OCI-LY1 (cell line): ENCODE data around the gene TNS3.

ENCODE experiments used
- H2AFZ ChIP-seq: fragments of 200-600 bp; sonication (generic), shearing (Covaris generic); 2 replicates; pipeline ENCODE4 v1.6.0; 2014; ENCODE audit warnings: antibody characterized with exemption, mild to moderate bottlenecking, low read length
- H3F3A ChIP-seq: fragments of 200-600 bp; sonication (generic), shearing (Covaris generic); 2 replicates; pipeline ENCODE4 v1.6.0; 2014; ENCODE audit warnings: mild to moderate bottlenecking, antibody characterized with exemption, low read length, moderate library complexity; ENCODE audit not compliant: insufficient read depth
- H3K27ac ChIP-seq: fragments of 200-600 bp; sonication (generic); 2 replicates; pipeline ENCODE4 v1.5.1; 2014; ENCODE audit warnings: low read length, mixed run types, mild to moderate bottlenecking, low read depth; ENCODE audit not compliant: poor library complexity, severe bottlenecking
- H3K27me3 ChIP-seq: fragments of 200-600 bp; sonication (generic); 2 replicates; pipeline ENCODE4 v1.6.0; 2014; ENCODE audit warnings: antibody characterized with exemption, mild to moderate bottlenecking, low read length, moderate library complexity; ENCODE audit not compliant: insufficient read depth
- H3K36me3 ChIP-seq: fragments of 200-600 bp; sonication (generic); 2 replicates; pipeline ENCODE4 v1.6.1; 2014; ENCODE audit warnings: mild to moderate bottlenecking, antibody characterized with exemption, low read length, moderate library complexity, mixed read lengths; ENCODE audit not compliant: insufficient read depth
- H3K4me1 ChIP-seq: fragments of 200-600 bp; sonication (generic); 2 replicates; pipeline ENCODE4 v1.5.1; 2014; ENCODE audit warnings: mild to moderate bottlenecking, low read length, moderate library complexity; ENCODE audit not compliant: insufficient read depth, severe bottlenecking
- H3K4me2 ChIP-seq: fragments of 200-600 bp; sonication (generic), shearing (Covaris generic); 2 replicates; pipeline ENCODE4 v1.6.1; 2014; ENCODE audit warnings: low read length
- H3K4me3 ChIP-seq: fragments of 200-600 bp; sonication (generic); 2 replicates; pipeline ENCODE4 v1.5.1; 2014; ENCODE audit warnings: low read length, low read depth, mild to moderate bottlenecking, mixed read lengths; ENCODE audit not compliant: poor library complexity, severe bottlenecking
- H3K79me2 ChIP-seq: fragments of 200-600 bp; shearing (Covaris generic); 2 replicates; pipeline ENCODE4 v1.6.1; 2016; ENCODE audit warnings: mixed run types, low read length, mixed read lengths; ENCODE audit not compliant: insufficient read depth
- H3K9ac ChIP-seq: fragments of 200-600 bp; sonication (generic), shearing (Covaris generic); 2 replicates; pipeline ENCODE4 v1.6.1; 2014; ENCODE audit warnings: mild to moderate bottlenecking, low read length, mixed read lengths
- H3K9me2 ChIP-seq: fragments of 200-600 bp; sonication (generic), shearing (Covaris generic); 2 replicates; pipeline ENCODE4 v1.6.1; 2014; ENCODE audit warnings: low read depth, mild to moderate bottlenecking, low read length, mixed read lengths
- H3K9me3 ChIP-seq: fragments of 200-600 bp; shearing (Covaris generic); 2 replicates; pipeline ENCODE4 v1.6.1; 2014; ENCODE audit warnings: low read length, mixed read lengths
- H4K20me1 ChIP-seq: fragments of 200-600 bp; sonication (generic), shearing (Covaris generic); 2 replicates; pipeline ENCODE4 v1.6.0; 2016; ENCODE audit warnings: mild to moderate bottlenecking, low read length; ENCODE audit not compliant: insufficient read depth
- EZH2 ChIP-seq: fragments of 200-600 bp; sonication (generic), shearing (Covaris generic); IDR thresholded peaks from 2 replicates; pipeline ENCODE4 v1.8.0; 2017; ENCODE audit warnings: borderline replicate concordance, mixed run types, mild to moderate bottlenecking, antibody characterized with exemption, low read length, moderate library complexity, mixed read lengths
- TF ChIP-seq, protein P1 (sequence below): fragments of 200-600 bp; sonication (generic), shearing (Covaris generic); IDR thresholded peaks from 2 replicates; pipeline ENCODE4 v1.5.1; 2017; ENCODE audit warnings: mild to moderate bottlenecking, antibody characterized with exemption, low read length, moderate library complexity, mixed read lengths

The TNS3 gene

GRCh38 chr7:47414342-47415317 is 167.3 kb downstream of the TNS3 start:
- Histone ChIP-seq H3K27me3 (no peaks in the 10 kb centered on the region), H3K4me2 (no peak overlapping the region), H3K4me1 (no peaks in the 10 kb centered on the region), H3K9me2 (no peaks in the 10 kb centered on the region), H4K20me1 (no peaks in the 10 kb centered on the region), H3K9ac (no peak overlapping the region), H2AFZ (no peak overlapping the region), H3K36me3 (peaks cover 93% of the 10 kb centered on the region), H3K9me3 (no peaks in the 10 kb centered on the region), H3K4me3 (no peak overlapping the region), H3F3A (no peaks in the 10 kb centered on the region), H3K27ac (no peak overlapping the region), H3K79me2 (no peaks in the 10 kb centered on the region)
- TF ChIP-seq EZH2 = no peak

- Histone ChIP-seq H3K9ac (no peak overlapping the region), H3F3A (no peaks in the 10 kb centered on the region), H4K20me1 (no peaks in the 10 kb centered on the region), H3K9me2 (no peaks in the 10 kb centered on the region), H3K4me3 (no peak overlapping the region), H2AFZ (no peak overlapping the region), H3K4me2 (no peak overlapping the region), H3K9me3 (no peaks in the 10 kb centered on the region), H3K79me2 (no peaks in the 10 kb centered on the region), H3K36me3 (peaks cover 92% of the 10 kb centered on the region), H3K4me1 (no peaks in the 10 kb centered on the region), H3K27me3 (no peaks in the 10 kb centered on the region), H3K27ac (no peak overlapping the region)
- no peak for TF ChIP-seq EZH2
- TF ChIP-seq, protein P1, sequence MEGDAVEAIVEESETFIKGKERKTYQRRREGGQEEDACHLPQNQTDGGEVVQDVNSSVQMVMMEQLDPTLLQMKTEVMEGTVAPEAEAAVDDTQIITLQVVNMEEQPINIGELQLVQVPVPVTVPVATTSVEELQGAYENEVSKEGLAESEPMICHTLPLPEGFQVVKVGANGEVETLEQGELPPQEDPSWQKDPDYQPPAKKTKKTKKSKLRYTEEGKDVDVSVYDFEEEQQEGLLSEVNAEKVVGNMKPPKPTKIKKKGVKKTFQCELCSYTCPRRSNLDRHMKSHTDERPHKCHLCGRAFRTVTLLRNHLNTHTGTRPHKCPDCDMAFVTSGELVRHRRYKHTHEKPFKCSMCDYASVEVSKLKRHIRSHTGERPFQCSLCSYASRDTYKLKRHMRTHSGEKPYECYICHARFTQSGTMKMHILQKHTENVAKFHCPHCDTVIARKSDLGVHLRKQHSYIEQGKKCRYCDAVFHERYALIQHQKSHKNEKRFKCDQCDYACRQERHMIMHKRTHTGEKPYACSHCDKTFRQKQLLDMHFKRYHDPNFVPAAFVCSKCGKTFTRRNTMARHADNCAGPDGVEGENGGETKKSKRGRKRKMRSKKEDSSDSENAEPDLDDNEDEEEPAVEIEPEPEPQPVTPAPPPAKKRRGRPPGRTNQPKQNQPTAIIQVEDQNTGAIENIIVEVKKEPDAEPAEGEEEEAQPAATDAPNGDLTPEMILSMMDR = no peak
Measured at GRCh38 chr7:47413526-47414341, 168.2 kb downstream of the TNS3 start.

DNA sequence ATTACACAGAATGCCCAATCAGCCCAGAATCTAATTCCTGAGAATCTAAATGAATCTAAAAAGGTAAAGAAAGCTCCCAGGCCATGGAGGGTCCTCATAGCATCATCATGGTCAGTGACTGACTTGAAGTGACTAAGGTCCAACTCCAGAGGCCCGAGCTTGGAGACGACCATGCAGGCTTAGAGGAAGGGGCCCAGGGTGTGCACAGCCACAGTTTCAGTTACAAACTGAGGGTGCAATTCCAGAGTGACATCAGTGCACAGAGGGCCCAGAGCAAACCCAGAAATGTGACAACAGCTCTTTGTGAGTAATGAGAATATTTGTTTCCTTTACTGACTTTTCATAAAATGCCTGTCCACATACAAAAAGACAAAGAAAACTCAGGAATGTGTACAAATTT is 170.0 kb downstream of the TNS3 start:
- H3K4me3 ChIP-seq = no peak overlapping the region
- no peaks in the 10 kb centered on the region for H3K79me2 ChIP-seq
- no peak for TF ChIP-seq EZH2
- TF ChIP-seq, protein P1 = no peak
- no peaks in the 10 kb centered on the region for H3K27me3 ChIP-seq
- no peak overlapping the region for H2AFZ ChIP-seq
- H3K4me2 ChIP-seq = no peak overlapping the region
- H3K9me2 ChIP-seq = no peaks in the 10 kb centered on the region
- no peaks in the 10 kb centered on the region for H3F3A ChIP-seq
- no peaks in the 10 kb centered on the region for H3K9me3 ChIP-seq
- no peak overlapping the region for H3K27ac ChIP-seq
- no peak overlapping the region for H3K9ac ChIP-seq
- H3K4me1 ChIP-seq = no peaks in the 10 kb centered on the region
- no peaks in the 10 kb centered on the region for H4K20me1 ChIP-seq
- H3K36me3 ChIP-seq = peaks cover 95% of the 10 kb centered on the region
